ENCODE measurements around the gene IFRD1. TPM values are rescaled to one million over a fixed set of nuclear protein-coding genes. Genes with fewer than 3 reads are reported as not detected.

The IFRD1 gene
- total RNA-seq, 4 donors from 2014 or later: 78.5 to 85.1 (median 80.4) TPM

DNA sequence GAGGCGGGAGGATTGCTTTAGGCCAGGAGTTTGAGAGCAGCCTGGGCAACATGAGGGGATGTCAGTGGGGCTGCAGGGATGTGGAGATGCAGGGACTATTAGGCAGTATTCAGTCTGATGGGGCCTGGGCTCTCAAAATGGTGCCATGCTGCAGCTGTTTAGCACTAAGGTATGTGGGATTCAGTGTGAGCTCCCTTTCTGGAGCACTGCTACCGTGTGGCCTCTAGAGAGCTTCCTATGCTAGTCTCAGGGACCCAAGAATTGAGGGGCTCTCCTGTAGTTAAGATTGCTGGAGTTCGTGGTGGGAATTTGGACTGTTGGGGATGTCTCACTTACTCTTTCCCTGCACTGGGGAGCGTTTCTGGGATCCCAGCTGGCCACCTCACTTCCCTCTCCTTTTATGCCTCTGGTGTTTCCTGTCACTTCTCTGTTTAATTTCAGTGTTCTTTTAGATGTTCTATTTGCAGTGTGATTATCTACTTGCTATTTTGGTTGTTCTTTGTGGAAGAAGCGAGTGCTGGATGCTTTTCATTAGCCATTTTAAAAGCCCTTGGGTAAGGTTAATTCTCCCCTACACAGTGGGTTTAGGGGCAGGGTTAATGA is 53.9 kb downstream of the IFRD1 start:
- DNase-seq (ENCODE audit: low spot score): no peak
- no peak for ATAC-seq (ENCODE audit: low FRiP score)
- TF ChIP-seq, protein P1, sequence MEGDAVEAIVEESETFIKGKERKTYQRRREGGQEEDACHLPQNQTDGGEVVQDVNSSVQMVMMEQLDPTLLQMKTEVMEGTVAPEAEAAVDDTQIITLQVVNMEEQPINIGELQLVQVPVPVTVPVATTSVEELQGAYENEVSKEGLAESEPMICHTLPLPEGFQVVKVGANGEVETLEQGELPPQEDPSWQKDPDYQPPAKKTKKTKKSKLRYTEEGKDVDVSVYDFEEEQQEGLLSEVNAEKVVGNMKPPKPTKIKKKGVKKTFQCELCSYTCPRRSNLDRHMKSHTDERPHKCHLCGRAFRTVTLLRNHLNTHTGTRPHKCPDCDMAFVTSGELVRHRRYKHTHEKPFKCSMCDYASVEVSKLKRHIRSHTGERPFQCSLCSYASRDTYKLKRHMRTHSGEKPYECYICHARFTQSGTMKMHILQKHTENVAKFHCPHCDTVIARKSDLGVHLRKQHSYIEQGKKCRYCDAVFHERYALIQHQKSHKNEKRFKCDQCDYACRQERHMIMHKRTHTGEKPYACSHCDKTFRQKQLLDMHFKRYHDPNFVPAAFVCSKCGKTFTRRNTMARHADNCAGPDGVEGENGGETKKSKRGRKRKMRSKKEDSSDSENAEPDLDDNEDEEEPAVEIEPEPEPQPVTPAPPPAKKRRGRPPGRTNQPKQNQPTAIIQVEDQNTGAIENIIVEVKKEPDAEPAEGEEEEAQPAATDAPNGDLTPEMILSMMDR (IDR thresholded peaks at IDR 0.05): no peak

DNA sequence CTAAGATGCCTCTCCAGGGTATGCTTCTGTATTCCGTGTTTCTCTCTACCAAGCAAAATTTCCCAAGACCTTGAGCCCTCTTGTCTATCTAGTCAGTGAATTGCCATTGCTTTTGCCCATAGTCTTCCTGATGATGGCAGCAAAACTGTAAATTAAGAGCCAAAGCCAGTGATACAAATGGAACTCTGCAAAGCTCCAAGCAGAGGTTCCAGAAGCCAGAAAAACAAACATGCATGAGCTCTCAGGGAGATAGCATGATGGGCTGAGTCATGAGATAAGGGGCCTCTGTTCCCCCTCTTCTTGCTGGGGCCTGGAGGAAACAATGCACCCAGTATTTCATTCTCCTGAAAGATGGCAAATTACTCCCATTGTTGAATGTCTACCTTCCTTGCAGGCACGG is 55.2 kb downstream of the IFRD1 start:
- TF ChIP-seq, protein P1 (IDR thresholded peaks at IDR 0.05): no peak
- no peak for DNase-seq (ENCODE audit: low spot score)
- no peak for ATAC-seq (ENCODE audit: low FRiP score)

DNA sequence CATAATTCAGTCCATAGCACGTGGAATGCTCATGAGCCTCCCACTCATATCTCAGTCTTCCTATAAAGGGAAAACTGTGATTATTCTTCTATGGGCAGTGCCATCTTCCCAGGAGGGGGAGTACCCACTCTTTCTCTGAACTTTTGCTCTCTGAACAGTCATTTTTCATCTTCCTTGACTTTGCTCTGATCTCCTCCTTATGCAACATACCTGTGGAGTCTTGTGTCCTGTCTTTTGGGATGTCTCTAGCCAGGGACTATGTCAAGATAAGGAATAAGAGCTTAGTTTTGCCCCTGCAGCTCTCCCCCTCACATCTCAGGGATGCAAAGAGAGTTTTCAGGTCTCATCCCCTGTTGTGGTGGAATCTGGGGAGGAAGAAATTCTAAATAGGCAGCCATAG is 58.1 kb downstream of the IFRD1 start:
- no peak for DNase-seq (ENCODE audit: low spot score)
- no peak for ATAC-seq (ENCODE audit: low FRiP score)
- TF ChIP-seq, protein P1 (IDR thresholded peaks at IDR 0.05): no peak

DNA sequence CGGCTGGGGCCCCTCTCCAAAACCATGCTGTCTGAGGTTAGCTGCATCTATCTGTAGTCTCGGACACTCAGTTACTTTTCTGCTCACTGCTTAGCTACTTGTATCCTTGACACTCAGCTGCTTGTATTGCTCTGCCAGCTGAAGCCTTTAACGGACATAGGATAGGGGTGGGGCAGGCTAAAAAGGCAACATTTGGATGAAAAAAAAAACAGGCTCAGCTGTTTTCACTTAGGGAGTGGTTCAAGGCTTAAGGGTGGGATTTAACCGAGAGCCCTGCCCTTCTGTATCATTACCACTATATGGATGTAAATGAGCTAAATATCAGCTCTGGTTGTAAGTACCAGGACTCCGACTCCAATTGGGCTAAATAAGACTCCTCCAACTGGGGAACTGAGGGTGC is 59.1 kb downstream of the IFRD1 start:
- TF ChIP-seq, protein P1 (IDR thresholded peaks at IDR 0.05): no peak

DNA sequence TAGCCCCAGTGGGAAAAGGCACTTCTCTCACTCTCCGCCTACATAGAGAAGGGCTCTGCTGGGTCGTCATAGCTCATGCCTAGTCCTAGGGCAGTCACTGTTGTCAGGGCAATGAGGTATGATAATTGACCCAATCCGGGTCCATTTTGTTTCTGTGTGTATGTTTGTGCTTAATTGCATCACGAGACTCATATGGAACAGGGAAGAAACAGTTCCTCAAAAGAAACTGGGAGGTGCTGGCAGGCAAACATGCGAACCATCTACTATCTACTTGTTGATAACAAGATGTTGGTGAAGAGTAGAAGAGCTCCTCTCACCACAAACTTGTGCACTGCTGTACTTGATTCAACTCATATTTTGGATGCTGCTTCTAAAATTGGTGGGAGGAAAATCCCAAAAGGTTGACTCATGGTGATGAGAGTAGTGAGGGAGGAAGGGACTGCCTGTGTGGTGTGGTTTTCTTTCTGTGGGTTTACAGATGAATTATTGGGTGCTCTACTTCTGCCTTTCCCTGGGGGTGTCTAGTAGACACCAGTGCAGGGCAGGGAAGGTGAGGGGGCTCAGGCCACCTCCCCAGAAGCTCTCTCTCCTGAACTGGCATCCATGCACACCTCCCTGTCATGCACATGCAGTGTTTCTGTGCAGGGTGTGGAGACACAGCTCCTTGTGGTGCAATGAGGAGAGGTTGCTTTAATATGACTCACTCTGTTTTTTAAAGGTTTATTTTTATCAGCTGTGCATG is 59.9 kb downstream of the IFRD1 start:
- TF ChIP-seq, protein P1 (IDR thresholded peaks at IDR 0.05): no peak
- DNase-seq (ENCODE audit: low spot score): no peak
- ATAC-seq (ENCODE audit: low FRiP score): peak; percentile 91

More for the DNA sequence above, 59.1 kb downstream of the IFRD1 start:
- ATAC-seq (ENCODE audit: low FRiP score) (no peak), DNase-seq (ENCODE audit: low spot score) (no peak)

DNA sequence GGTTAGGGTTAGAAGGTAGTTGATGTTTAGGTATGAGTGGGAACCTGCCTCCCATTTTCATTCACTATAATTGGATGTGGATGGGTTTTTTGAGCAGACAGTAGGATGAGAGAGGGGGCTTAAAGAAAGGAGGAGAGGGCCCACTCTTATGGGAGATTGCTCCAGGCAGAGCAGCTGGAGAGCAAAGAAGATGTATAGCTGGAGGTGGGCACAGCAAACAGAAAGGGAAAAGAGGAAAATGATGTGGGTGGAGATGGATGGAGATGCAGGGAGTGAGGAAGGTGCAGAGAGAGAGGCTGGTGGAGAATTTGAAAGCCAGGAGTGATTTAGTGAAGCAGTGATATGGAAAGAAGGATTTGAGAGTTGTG is 60.5 kb downstream of the IFRD1 start:
- DNase-seq (ENCODE audit: low spot score) (no peak), ATAC-seq (ENCODE audit: low FRiP score) (no peak)
- TF ChIP-seq, protein P1 (IDR thresholded peaks at IDR 0.05): no peak
